Spleen (tissue), 11 donors: ENCODE data around the gene NCOA1. TPM values are rescaled to one million over a fixed set of nuclear protein-coding genes. Genes with fewer than 3 reads are reported as not detected.

ENCODE experiments used
- DNase-seq: peaks from one replicate; pipeline ENCODE4 v3.0.0-alpha.2; 2020
- H3K27ac ChIP-seq, 8 donors: fragments of 200-600 bp; sonication (generic) in 7 of 8; 1 replicate in 4 of 8; 2 replicates in 4 of 8; pipeline versions ENCODE4 v1.5.0 to v1.8.0; 2016 to 2021; ENCODE audit warnings: inconsistent platforms in 4 of 8, mild to moderate bottlenecking in 4 of 8, moderate library complexity in 1 of 8
- H3K27me3 ChIP-seq, 7 donors: fragments of 200-600 bp; sonication (generic) in 6 of 7; replicated peaks in 1 of 7; 1 replicate in 4 of 7; 2 replicates in 3 of 7; pipeline versions ENCODE4 v1.5.0 to v1.8.0; 2016 to 2021; ENCODE audit warnings: inconsistent platforms in 3 of 7, mild to moderate bottlenecking in 1 of 7
- H3K36me3 ChIP-seq, 6 donors: fragments of 200-600 bp; sonication (generic) in 5 of 6; 1 replicate in 4 of 6; 2 replicates in 2 of 6; pipeline versions ENCODE4 v1.5.0 to v1.8.0; 2016 to 2021; ENCODE audit warnings: inconsistent platforms in 2 of 6
- H3K4me1 ChIP-seq, 6 donors: fragments of 200-600 bp; sonication (generic) in 5 of 6; 1 replicate in 3 of 6; 2 replicates in 3 of 6; pipeline versions ENCODE4 v1.5.0 to v1.8.0; 2016 to 2021; ENCODE audit warnings: inconsistent platforms in 3 of 6
- H3K4me3 ChIP-seq, 8 donors: fragments of 200-600 bp; sonication (generic) in 7 of 8; 1 replicate in 4 of 8; 2 replicates in 4 of 8; pipeline versions ENCODE4 v1.5.0 to v1.8.0; 2016 to 2021; ENCODE audit warnings: inconsistent platforms in 4 of 8, mild to moderate bottlenecking in 4 of 8, moderate library complexity in 2 of 8
- H3K9me3 ChIP-seq, 8 donors: fragments of 200-600 bp; sonication (generic) in 7 of 8; 1 replicate in 4 of 8; 2 replicates in 4 of 8; pipeline versions ENCODE4 v1.5.0 to v1.8.0; 2016 to 2021; ENCODE audit warnings: inconsistent platforms in 4 of 8
- POLR2A ChIP-seq, 3 donors: fragments of 450-650 bp; IDR thresholded peaks; one replicate each; pipeline ENCODE4 v1.5.1; 2017; ENCODE audit warnings: antibody characterized with exemption in 3 of 3, mild to moderate bottlenecking in 1 of 3
- POLR2AphosphoS5 ChIP-seq, 3 donors: sonication (generic); formaldehyde crosslinking; IDR thresholded peaks; one replicate each; pipeline ENCODE4 v1.5.1; 2017; ENCODE audit warnings: antibody characterized with exemption in 3 of 3
- WGBS, 5 donors: extraction: QIAGEN DNeasy Blood & Tissue Kit in 3 of 5; methylation state at CpG; one replicate each; pipeline versions ENCODE4 v1.1.5 to v1.1.7; 2013 to 2018; 5-methylcytosine and 5-hydroxymethylcytosine counted together
- intact Hi-C: fragments of 100-400 bp; cut with DNase I; formaldehyde crosslinking; loops from one replicate; pipeline ENCODE4 v1.15.0; 2023; ENCODE audit warnings: low total_unique reads
- polyA plus RNA-seq, 3 donors: library from polyadenylated mRNA; stranded (reverse); fragments of 200-250 nt; gene quantifications; one replicate each; pipeline ENCODE4 v1.2.1, GENCODE V29; 2013
- total RNA-seq, 7 donors: library from RNA; depleted of rRNA in 3 of 7; stranded (reverse); fragments of >200 nt in 3 of 7; fragmentation: NEBNext Ultra II Directional in 4 of 7; extraction: Animal tissue kit (Norgen Biotek cat#: 25700) in 4 of 7; gene quantifications; one replicate each; pipeline versions ENCODE4 v1.1.0 to v1.2.1, GENCODE V29; 2016 to 2021
- TF ChIP-seq, protein P1 (sequence below), 11 experiments: fragments of 200-600 bp in 7 of 11; fragments of 450-650 bp in 4 of 11; sonication (generic) in 4 of 11; IDR thresholded peaks in 8 of 11; conservative IDR thresholded peaks in 3 of 11; 1 replicate in 7 of 11; 2 replicates in 4 of 11; pipeline versions ENCODE4 v1.4.0 to v1.8.0; 2016 to 2021; ENCODE audit warnings: antibody characterized with exemption in 11 of 11, inconsistent platforms in 4 of 11, mild to moderate bottlenecking in 1 of 11
- donor health status: healthy with polysubstance abuse.
- donor health status: DM: no; HTN: no; CAD: no; lungs with moderate emphysema.
- donor health status: DM: no; HTN: no; CAD: no.
- donor health status: Bipolar disorder and iron deficiency.
- donor health status: healthy.
- donor health status: DM: no; HTN: no; CAD: no.
- donor health status: DM: yes; HTN: yes; CAD: no.

NCOA1 gene
- total and polyA plus RNA-seq, 10 donors, result 4.4 to 73.6 (median 54.4) TPM

DNA sequence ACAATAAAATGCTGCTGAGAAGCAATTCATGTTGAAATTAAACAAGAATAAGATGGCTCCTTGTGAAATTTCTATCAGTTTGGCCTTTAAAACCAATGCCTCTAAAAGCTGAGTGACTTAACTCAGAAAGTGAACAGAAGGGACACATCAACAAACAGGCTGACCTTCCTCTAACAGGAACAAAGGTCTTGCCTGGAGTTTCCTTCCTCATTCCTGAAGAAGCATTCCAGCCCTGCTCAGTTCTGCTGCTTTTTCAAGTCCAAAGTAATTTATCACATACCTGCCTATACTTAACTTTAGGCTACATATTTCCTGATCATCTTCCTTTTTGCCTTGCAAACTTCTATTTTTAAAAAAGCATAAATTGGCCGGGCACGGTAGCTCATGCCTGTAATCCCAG lies 288.1 kb downstream of the NCOA1 start:
- no peaks in the 10 kb centered on the region for H3K9me3 ChIP-seq
- intact Hi-C loops, result no loop called here
- H3K27me3 ChIP-seq, result peaks cover 0 to 19% (median 0%) of the 10 kb centered on the region in 7 donors
- H3K4me1 ChIP-seq, result peaks cover 0 to 11% (median 7%) of the 10 kb centered on the region in 6 donors
- no peak overlapping the region for H3K27ac ChIP-seq
- no peak for TF ChIP-seq POLR2AphosphoS5 (IDR thresholded peaks at IDR 0.05)
- no peak for TF ChIP-seq POLR2A (IDR thresholded peaks at IDR 0.05)
- TF ChIP-seq, protein P1, sequence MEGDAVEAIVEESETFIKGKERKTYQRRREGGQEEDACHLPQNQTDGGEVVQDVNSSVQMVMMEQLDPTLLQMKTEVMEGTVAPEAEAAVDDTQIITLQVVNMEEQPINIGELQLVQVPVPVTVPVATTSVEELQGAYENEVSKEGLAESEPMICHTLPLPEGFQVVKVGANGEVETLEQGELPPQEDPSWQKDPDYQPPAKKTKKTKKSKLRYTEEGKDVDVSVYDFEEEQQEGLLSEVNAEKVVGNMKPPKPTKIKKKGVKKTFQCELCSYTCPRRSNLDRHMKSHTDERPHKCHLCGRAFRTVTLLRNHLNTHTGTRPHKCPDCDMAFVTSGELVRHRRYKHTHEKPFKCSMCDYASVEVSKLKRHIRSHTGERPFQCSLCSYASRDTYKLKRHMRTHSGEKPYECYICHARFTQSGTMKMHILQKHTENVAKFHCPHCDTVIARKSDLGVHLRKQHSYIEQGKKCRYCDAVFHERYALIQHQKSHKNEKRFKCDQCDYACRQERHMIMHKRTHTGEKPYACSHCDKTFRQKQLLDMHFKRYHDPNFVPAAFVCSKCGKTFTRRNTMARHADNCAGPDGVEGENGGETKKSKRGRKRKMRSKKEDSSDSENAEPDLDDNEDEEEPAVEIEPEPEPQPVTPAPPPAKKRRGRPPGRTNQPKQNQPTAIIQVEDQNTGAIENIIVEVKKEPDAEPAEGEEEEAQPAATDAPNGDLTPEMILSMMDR (IDR thresholded peaks at IDR 0.05 in 8 of 11, conservative IDR thresholded peaks at IDR 0.05 in 3 of 11), result no peak
- H3K36me3 ChIP-seq, result no peaks in the 10 kb centered on the region
- no peak for DNase-seq
- WGBS, 5 donors, result 23 to 39% (median 33%) methylated on average over 2 of the region's 2 CpGs
- H3K4me3 ChIP-seq, result no peak overlapping the region

DNA sequence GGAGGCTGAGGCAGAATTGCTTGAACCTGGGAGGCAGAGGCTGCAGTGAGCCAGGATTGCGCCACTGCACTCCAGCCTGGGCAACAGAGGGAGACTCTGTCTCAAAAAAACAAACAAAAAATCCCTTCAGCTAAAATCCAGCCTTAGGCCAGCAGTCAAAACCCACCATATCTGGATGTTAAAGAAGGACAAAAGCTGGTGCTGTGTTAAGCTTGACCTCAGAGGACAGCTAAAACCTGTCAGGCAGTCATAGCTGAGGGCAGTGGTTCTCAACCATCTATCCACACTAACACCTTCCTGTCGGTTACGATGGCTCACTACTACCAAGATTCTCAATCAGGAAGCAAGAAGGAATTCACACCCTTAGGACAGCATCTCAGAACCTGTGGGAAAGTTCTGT lies 292.6 kb downstream of the NCOA1 start:
- no peak for TF ChIP-seq POLR2A (IDR thresholded peaks at IDR 0.05)
- TF ChIP-seq, protein P1 (IDR thresholded peaks at IDR 0.05 in 8 of 11, conservative IDR thresholded peaks at IDR 0.05 in 3 of 11), result no peak
- no peak for TF ChIP-seq POLR2AphosphoS5 (IDR thresholded peaks at IDR 0.05)
- intact Hi-C loops, result no loop called here
- no peaks in the 10 kb centered on the region for H3K9me3 ChIP-seq
- DNase-seq, result no peak
- peaks cover 0 to 19% (median 0%) of the 10 kb centered on the region in 7 donors for H3K27me3 ChIP-seq
- no peak overlapping the region for H3K4me3 ChIP-seq
- 88 to 98% (median 95%) methylated on average over 3 of the region's 3 CpGs for WGBS, 5 donors
- no peak overlapping the region for H3K27ac ChIP-seq
- no peaks in the 10 kb centered on the region for H3K36me3 ChIP-seq
- peaks cover 0 to 41% (median 20%) of the 10 kb centered on the region in 6 donors for H3K4me1 ChIP-seq

DNA sequence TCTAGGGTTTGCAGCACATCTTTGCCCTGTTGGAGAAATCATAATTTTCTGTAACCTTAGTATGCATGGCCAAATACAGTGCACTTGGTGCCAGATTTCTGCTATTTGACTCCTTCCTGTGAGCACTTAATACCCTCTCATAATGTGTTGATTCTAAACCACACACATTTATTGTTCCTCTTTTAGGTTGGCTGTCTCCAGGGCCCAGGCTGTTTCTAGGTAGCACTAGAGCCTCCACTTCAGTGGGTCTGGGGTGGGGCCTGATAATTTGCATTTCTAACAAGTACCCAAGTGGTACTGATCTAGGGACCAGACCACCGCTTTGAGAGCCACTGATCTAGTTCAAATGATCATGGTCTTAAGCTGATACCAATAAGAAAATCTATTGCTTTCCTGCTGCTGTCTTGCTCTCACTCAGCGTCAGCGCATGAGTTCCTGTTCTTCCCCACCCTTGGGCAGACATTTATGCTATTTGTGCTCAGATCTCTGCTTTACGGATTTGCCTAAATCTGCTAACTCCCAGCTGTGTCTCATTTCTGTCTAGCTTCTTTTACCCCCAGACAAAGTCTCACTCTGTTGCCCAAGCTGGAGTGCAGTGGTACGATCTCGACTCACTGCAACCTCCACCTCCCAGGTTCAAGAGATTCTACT lies 294.7 kb downstream of the NCOA1 start:
- peaks cover 0 to 14% (median 0%) of the 10 kb centered on the region in 7 donors for H3K27me3 ChIP-seq
- peak overlapping the region in 5 of 8 donors; percentile 52 to 71 (median 64) for H3K27ac ChIP-seq
- peaks cover 0 to 18% (median 5%) of the 10 kb centered on the region in 6 donors for H3K36me3 ChIP-seq
- H3K4me3 ChIP-seq, result peak overlapping the region in 1 of 8 donors; percentile 29
- 49 to 58% (median 53%) methylated on average over 6 of the region's 6 CpGs for WGBS, 5 donors
- no peak for DNase-seq
- peaks cover 0 to 38% (median 14%) of the 10 kb centered on the region in 6 donors for H3K4me1 ChIP-seq
- intact Hi-C loops, result no loop called here
- TF ChIP-seq POLR2A (IDR thresholded peaks at IDR 0.05), result no peak
- H3K9me3 ChIP-seq, result no peaks in the 10 kb centered on the region

DNA sequence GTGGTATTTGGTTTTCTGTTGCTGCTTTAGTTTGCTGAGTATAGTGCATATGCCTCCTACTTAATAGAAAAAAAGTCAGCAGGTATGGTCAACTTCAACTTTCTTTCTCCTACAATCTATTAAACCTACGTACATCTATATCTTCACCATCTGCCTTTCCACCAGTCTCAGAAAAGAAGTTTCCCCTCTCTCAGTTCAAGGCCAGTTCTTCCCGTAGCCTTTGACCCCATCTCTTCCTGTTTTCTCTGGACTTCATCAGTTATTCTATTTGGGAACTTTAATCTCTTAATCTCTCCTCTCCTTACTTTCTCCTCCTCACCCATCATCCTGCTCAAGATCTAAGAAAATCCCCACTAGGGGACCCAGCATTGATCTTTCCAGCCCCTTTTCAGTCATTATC lies 296.5 kb downstream of the NCOA1 start:
- intact Hi-C loops, result no loop called here
- DNase-seq, result no peak
- peaks cover 0 to 18% (median 5%) of the 10 kb centered on the region in 6 donors for H3K36me3 ChIP-seq
- H3K27ac ChIP-seq, result no peak overlapping the region
- no peak overlapping the region for H3K4me3 ChIP-seq
- TF ChIP-seq POLR2A (IDR thresholded peaks at IDR 0.05), result no peak
- no peak for TF ChIP-seq POLR2AphosphoS5 (IDR thresholded peaks at IDR 0.05)
- TF ChIP-seq, protein P1 (IDR thresholded peaks at IDR 0.05 in 8 of 11, conservative IDR thresholded peaks at IDR 0.05 in 3 of 11), result no peak
- no peaks in the 10 kb centered on the region for H3K9me3 ChIP-seq
- H3K4me1 ChIP-seq, result peaks cover 0 to 55% (median 25%) of the 10 kb centered on the region in 6 donors
- WGBS, 5 donors, result 61 to 73% (median 66%) methylated on average over 2 of the region's 2 CpGs
- peaks cover 0 to 13% (median 0%) of the 10 kb centered on the region in 7 donors for H3K27me3 ChIP-seq
